ENCODE measurements around the gene ZNF740.

DNA sequence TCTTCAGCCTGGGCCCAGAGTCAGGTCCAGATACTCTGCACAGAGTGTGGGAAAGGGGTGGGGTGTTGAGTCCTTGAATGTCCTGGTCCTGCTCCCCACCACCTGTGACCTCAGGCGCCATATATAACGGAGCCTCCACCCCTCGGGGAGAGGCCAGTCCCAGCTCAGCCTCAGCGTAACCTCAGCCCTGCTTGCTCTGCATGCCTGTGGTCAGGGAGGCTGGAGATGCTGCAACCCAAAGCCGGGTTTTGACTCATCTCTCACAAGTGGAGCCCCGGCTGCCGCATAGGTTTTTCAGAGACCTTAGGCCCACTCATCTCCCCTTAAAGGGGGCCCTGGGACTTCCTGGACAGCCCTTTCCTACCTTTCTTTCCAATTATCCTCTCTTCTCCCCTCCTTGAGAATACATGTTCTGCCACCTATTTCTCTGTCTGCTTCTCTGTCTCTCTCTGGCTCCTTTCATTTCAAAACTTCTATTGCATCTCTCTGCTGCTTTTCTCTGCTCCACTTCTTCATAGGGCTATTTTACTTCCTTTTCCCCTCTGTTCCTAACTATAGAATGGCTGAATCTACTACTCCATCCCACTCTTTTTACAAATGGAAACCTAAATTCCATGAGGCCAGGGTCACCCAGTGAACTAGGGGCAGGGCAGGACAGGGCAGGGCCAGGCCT is 25.4 kb downstream of the ZNF740 start:
- TF ChIP-seq CTCF (conservative IDR thresholded peaks at IDR 0.05 in 1 of 2, IDR thresholded peaks at IDR 0.05 in 1 of 2; ENCODE audit: extremely low read depth in 1 of 2, insufficient read depth in 1 of 2, low read depth in 1 of 2, low read length in 2 of 2), result no peak
- TF ChIP-seq EZH2 (IDR thresholded peaks at IDR 0.05; ENCODE audit: borderline replicate concordance, low read length), result no peak
